Trophoblast cell (in vitro differentiated cells and primary cell): Measurements from ENCODE around the gene CDH20.

Experiments
- DNase-seq, 2 donors: peaks; one replicate each; pipeline ENCODE4 v3.0.0-alpha.2; 2016
- H2AFZ ChIP-seq: 2 replicates; pipeline ENCODE4 v1.6.1; 2013; ENCODE audit warnings: low read length, moderate library complexity, mild to moderate bottlenecking; ENCODE audit not compliant: insufficient read depth, poor library complexity
- H2AK5ac ChIP-seq: 2 replicates; pipeline ENCODE4 v1.6.1; 2013; ENCODE audit warnings: mild to moderate bottlenecking, low read length
- H2BK120ac ChIP-seq: 2 replicates; pipeline ENCODE4 v1.6.1; 2013; ENCODE audit warnings: low read length, mild to moderate bottlenecking, moderate library complexity; ENCODE audit not compliant: insufficient read depth, poor library complexity
- H2BK12ac ChIP-seq: 2 replicates; pipeline ENCODE4 v1.6.1; 2013; ENCODE audit warnings: mild to moderate bottlenecking, low read length, moderate library complexity
- H2BK5ac ChIP-seq: 2 replicates; pipeline ENCODE4 v1.6.1; 2013; ENCODE audit warnings: low read length, low read depth, moderate library complexity, mild to moderate bottlenecking; ENCODE audit not compliant: poor library complexity
- H3K14ac ChIP-seq: 2 replicates; pipeline ENCODE4 v1.6.1; 2013; ENCODE audit warnings: mild to moderate bottlenecking, low read length
- H3K18ac ChIP-seq: 2 replicates; pipeline ENCODE4 v1.6.1; 2013; ENCODE audit warnings: mild to moderate bottlenecking, low read length
- H3K23ac ChIP-seq: 2 replicates; pipeline ENCODE4 v1.6.1; 2013; ENCODE audit warnings: low read length
- H3K27ac ChIP-seq: 2 replicates; pipeline ENCODE4 v1.5.1; 2013; ENCODE audit warnings: low read depth, mild to moderate bottlenecking, inconsistent platforms, low read length, moderate library complexity
- H3K27me3 ChIP-seq: 2 replicates; pipeline ENCODE4 v1.6.1; 2013; ENCODE audit warnings: inconsistent platforms, mild to moderate bottlenecking, low read length, moderate library complexity; ENCODE audit not compliant: insufficient read depth
- H3K36me3 ChIP-seq, 2 experiments: 1 replicate in 1 of 2; 2 replicates in 1 of 2; pipeline ENCODE4 v1.6.1; 2013; ENCODE audit warnings: low read length in 2 of 2, mild to moderate bottlenecking in 2 of 2, moderate library complexity in 1 of 2; ENCODE audit not compliant: insufficient read depth in 2 of 2, control insufficient read depth in 1 of 2
- H3K4ac ChIP-seq: 2 replicates; pipeline ENCODE4 v1.6.1; 2013; ENCODE audit warnings: low read depth, mild to moderate bottlenecking, low read length, moderate library complexity
- H3K4me1 ChIP-seq, 2 experiments: 1 replicate in 1 of 2; 2 replicates in 1 of 2; pipeline ENCODE4 v1.6.1; 2013; ENCODE audit warnings: low read length in 2 of 2, mild to moderate bottlenecking in 2 of 2, moderate library complexity in 1 of 2; ENCODE audit not compliant: insufficient read depth in 2 of 2, control insufficient read depth in 1 of 2
- H3K4me2 ChIP-seq: 2 replicates; pipeline ENCODE4 v1.6.1; 2013; ENCODE audit warnings: inconsistent platforms, mild to moderate bottlenecking, low read length, moderate library complexity
- H3K4me3 ChIP-seq: 2 replicates; pipeline ENCODE4 v1.5.1; 2013; ENCODE audit warnings: mild to moderate bottlenecking, low read depth, low read length, inconsistent platforms
- H3K79me1 ChIP-seq: one replicate; pipeline ENCODE4 v1.6.1; 2013; ENCODE audit warnings: low read length
- H3K79me2 ChIP-seq: 2 replicates; pipeline ENCODE4 v1.6.1; 2013; ENCODE audit warnings: low read length, mild to moderate bottlenecking; ENCODE audit not compliant: control insufficient read depth, insufficient read depth, poor library complexity
- H3K9ac ChIP-seq: 2 replicates; pipeline ENCODE4 v1.6.1; 2013; ENCODE audit warnings: mild to moderate bottlenecking, low read length
- H3K9me3 ChIP-seq: 2 replicates; pipeline ENCODE4 v1.6.1; 2013; ENCODE audit warnings: low read depth, mild to moderate bottlenecking, control low read depth, inconsistent platforms, low read length; ENCODE audit not compliant: insufficient read depth
- H4K12ac ChIP-seq: 2 replicates; pipeline ENCODE4 v1.6.1; 2013; ENCODE audit warnings: low read depth, mild to moderate bottlenecking, low read length, moderate library complexity
- H4K8ac ChIP-seq: 2 replicates; pipeline ENCODE4 v1.6.1; 2013; ENCODE audit warnings: low read depth, mild to moderate bottlenecking, low read length, moderate library complexity
- H4K91ac ChIP-seq: one replicate; pipeline ENCODE4 v1.6.1; 2013; ENCODE audit warnings: low read depth, mild to moderate bottlenecking, low read length, moderate library complexity
- WGBS: extraction: QIAGEN DNeasy Blood & Tissue Kit; methylation state at CpG from one replicate; pipeline ENCODE4 v1.1.7; 2013; ENCODE audit warnings: missing lambda C conversion rate; ENCODE audit not compliant: insufficient read length, insufficient coverage; ENCODE audit errors: extremely low coverage; 5-methylcytosine and 5-hydroxymethylcytosine counted together

The CDH20 gene

DNA sequence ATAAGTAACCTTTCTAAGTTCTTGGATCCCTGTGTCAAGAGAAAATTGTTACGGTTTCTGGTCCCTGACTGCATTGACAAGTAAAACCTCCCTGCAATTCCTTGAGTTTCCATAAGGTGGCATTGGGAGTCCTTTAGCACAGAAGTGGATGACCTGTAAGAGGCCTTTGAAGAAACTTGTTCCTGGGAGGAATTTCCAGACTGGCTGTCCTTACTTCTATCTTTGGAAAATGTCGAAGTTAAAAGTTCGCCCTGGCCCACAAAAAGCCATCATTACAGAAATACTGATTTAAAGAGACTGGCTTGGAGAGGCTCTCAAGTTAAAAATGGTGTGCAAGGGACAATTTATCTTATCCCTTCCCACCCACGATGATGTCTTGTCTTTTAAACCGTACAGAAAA is 218.4 kb downstream of the CDH20 start:
- Histone ChIP-seq H3K36me3 (no peaks in the 10 kb centered on the region), H3K4me3 (no peak overlapping the region), H3K27ac (no peak overlapping the region), H2BK5ac (no peak overlapping the region), H3K79me1 (peaks cover 13% of the 10 kb centered on the region), H4K12ac (no peak overlapping the region), H3K18ac (no peak overlapping the region), H3K9ac (no peak overlapping the region), H3K27me3 (no peaks in the 10 kb centered on the region), H2BK120ac (no peak overlapping the region), H3K23ac (no peak overlapping the region), H3K14ac (no peak overlapping the region), H3K9me3 (no peaks in the 10 kb centered on the region), H3K4ac (no peak overlapping the region), H4K8ac (no peak overlapping the region), H3K79me2 (no peaks in the 10 kb centered on the region), H2AFZ (no peak overlapping the region), H2BK12ac (no peak overlapping the region), H2AK5ac (no peak overlapping the region), H3K4me1 (peaks cover 4 to 13% of the 10 kb centered on the region in 2 experiments), H4K91ac (no peak overlapping the region), H3K4me2 (no peak overlapping the region)
- WGBS, result no CpG with 5 or more reads among the region's 5 CpGs
- peak; percentile 53 to 88 for DNase-seq

DNA sequence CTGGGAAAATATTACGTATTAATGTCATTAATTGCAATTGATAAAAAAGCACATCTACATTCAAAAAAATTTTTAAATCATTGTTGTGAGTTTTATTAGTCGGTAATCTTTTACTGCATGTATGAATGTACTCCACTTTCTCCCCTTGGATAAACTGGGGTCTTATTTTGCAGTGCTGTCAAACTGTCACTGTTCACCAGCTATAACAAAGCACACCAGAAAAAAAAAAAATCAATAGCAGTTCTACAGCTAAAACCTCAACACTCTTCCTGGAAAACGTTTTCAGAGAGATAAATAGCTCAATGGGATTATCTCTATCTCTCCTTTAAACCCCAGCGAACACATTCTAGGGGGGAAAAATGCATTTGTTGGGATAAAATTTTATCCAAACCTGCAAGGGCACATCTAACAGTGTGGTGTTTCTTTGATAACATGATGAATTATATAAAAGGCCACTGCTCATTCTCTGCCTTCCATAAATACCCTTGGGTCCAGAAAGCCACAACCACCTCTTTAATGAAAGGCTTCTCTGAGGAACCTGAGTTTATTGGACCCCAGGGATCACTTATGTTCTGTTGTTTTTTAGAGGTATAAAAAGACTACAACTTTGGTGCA is 219.9 kb downstream of the CDH20 start:
- H2BK5ac ChIP-seq, result no peak overlapping the region
- H4K8ac ChIP-seq, result no peak overlapping the region
- H2AFZ ChIP-seq, result no peak overlapping the region
- no peak overlapping the region for H3K14ac ChIP-seq
- no CpG with 5 or more reads among the region's 4 CpGs for WGBS
- H3K4me2 ChIP-seq, result no peak overlapping the region
- H4K12ac ChIP-seq, result no peak overlapping the region
- peaks cover 4 to 13% of the 10 kb centered on the region in 2 experiments for H3K4me1 ChIP-seq
- no peak overlapping the region for H2BK120ac ChIP-seq
- H3K79me2 ChIP-seq, result no peaks in the 10 kb centered on the region
- no peak overlapping the region for H2AK5ac ChIP-seq
- no peaks in the 10 kb centered on the region for H3K36me3 ChIP-seq
- H3K27ac ChIP-seq, result no peak overlapping the region
- no peak overlapping the region for H3K9ac ChIP-seq
- H3K18ac ChIP-seq, result no peak overlapping the region
- no peak overlapping the region for H3K4me3 ChIP-seq
- no peak overlapping the region for H2BK12ac ChIP-seq
- H3K4ac ChIP-seq, result no peak overlapping the region
- no peak for DNase-seq
- H3K9me3 ChIP-seq, result no peaks in the 10 kb centered on the region
- H4K91ac ChIP-seq, result no peak overlapping the region
- no peak overlapping the region for H3K23ac ChIP-seq
- H3K27me3 ChIP-seq, result no peaks in the 10 kb centered on the region
- H3K79me1 ChIP-seq, result peaks cover 13% of the 10 kb centered on the region

DNA sequence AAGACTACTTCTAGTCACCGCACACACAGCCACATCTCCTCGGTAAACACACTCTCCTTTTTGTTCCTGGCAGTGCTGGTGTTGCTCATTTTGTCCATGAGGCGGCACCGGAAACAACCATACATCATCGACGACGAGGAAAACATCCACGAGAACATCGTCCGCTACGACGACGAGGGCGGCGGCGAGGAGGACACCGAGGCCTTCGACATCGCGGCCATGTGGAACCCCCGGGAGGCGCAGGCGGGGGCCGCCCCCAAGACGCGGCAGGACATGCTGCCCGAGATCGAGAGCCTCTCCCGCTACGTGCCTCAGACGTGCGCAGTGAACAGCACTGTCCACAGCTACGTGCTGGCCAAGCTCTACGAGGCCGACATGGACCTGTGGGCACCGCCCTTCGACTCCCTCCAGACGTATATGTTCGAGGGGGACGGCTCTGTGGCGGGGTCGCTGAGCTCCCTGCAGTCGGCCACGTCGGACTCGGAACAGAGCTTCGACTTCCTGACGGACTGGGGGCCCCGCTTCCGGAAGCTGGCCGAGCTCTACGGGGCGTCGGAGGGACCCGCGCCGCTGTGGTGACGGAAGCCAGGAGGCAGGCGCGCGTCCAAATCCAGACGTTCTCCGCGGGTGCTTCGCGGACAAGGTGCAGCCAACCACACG is 221.0 kb downstream of the CDH20 start:
- no CpG with 5 or more reads among the region's 67 CpGs for WGBS
- Histone ChIP-seq H3K79me1 (peaks cover 11% of the 10 kb centered on the region), H3K4ac (no peak overlapping the region), H2AFZ (no peak overlapping the region), H3K4me2 (no peak overlapping the region), H2BK120ac (no peak overlapping the region), H3K36me3 (no peaks in the 10 kb centered on the region), H3K79me2 (no peaks in the 10 kb centered on the region), H3K27me3 (no peaks in the 10 kb centered on the region), H3K9ac (no peak overlapping the region), H3K27ac (no peak overlapping the region), H3K4me3 (no peak overlapping the region), H4K8ac (no peak overlapping the region), H2AK5ac (no peak overlapping the region), H3K23ac (no peak overlapping the region), H3K14ac (no peak overlapping the region), H2BK5ac (no peak overlapping the region), H3K18ac (peak overlapping the region; percentile 5), H2BK12ac (peak overlapping the region; percentile 19), H4K12ac (no peak overlapping the region), H3K9me3 (no peaks in the 10 kb centered on the region), H3K4me1 (peaks cover 4 to 11% of the 10 kb centered on the region in 2 experiments), H4K91ac (peak overlapping the region; percentile 16)
- DNase-seq, result no peak

DNA sequence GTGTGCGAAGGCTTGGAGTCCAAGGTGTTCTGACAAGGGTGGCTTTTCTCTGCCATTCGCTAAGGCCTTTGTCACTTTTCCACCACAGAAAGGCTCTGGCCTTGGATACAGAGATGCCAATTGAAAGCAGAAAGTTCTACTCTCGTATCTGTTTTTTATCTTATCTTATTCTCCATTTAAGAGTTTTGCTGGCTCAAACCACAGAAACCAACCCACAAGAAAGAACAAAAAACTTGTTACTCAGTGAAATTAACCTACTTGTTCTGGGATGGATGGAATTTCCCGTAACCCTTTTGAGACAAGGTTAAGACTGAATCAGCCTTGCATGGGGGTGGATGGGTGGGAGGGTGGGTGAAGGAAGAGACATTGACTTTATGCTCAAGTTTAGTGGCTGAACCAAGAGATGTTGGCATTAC is 221.7 kb downstream of the CDH20 start:
- H3K79me2 ChIP-seq, result no peaks in the 10 kb centered on the region
- H3K4me3 ChIP-seq, result no peak overlapping the region
- no peak overlapping the region for H3K23ac ChIP-seq
- no peaks in the 10 kb centered on the region for H3K36me3 ChIP-seq
- no peak for DNase-seq
- H3K27ac ChIP-seq, result no peak overlapping the region
- no peak overlapping the region for H2BK5ac ChIP-seq
- H4K91ac ChIP-seq, result no peak overlapping the region
- no peaks in the 10 kb centered on the region for H3K27me3 ChIP-seq
- H3K4me2 ChIP-seq, result no peak overlapping the region
- no peaks in the 10 kb centered on the region for H3K9me3 ChIP-seq
- no CpG with 5 or more reads among the region's 4 CpGs for WGBS
- no peak overlapping the region for H3K18ac ChIP-seq
- peaks cover 7% of the 10 kb centered on the region for H3K79me1 ChIP-seq
- no peak overlapping the region for H3K9ac ChIP-seq
- H2BK12ac ChIP-seq, result no peak overlapping the region
- H2BK120ac ChIP-seq, result no peak overlapping the region
- H2AFZ ChIP-seq, result no peak overlapping the region
- no peak overlapping the region for H3K14ac ChIP-seq
- H4K8ac ChIP-seq, result no peak overlapping the region
- no peak overlapping the region for H2AK5ac ChIP-seq
- H4K12ac ChIP-seq, result no peak overlapping the region
- H3K4me1 ChIP-seq, result peaks cover 3 to 8% of the 10 kb centered on the region in 2 experiments
- H3K4ac ChIP-seq, result no peak overlapping the region
